HG03378 (cell line): ENCODE data around the gene CCDC59.
"Not testable (repeated sequence)": the region's sequence is repeated elsewhere in the genome, so short reads cannot be mapped to it uniquely, and the experiment has no call there.

Experiments used
- ATAC-seq: cut with Tn5 transposase; IDR thresholded peaks from one replicate; pipeline ENCODE4 v1.9.1; 2021; ENCODE audit warnings: mild to moderate bottlenecking, moderate library complexity; ENCODE audit not compliant: unreplicated experiment

The CCDC59 gene

GRCh38 chr12:82358200-82359114 is at the start of gene CCDC59, which contains the start of gene METTL25:
Gene CCDC59 (minus strand): TSS chr12:82358387. CDS start chr12:82358376, 11 bp downstream.
Gene METTL25 (plus strand): TSS chr12:82358529. CDS start chr12:82358566, 37 bp downstream.
- peak; percentile 95 for ATAC-seq

DNA sequence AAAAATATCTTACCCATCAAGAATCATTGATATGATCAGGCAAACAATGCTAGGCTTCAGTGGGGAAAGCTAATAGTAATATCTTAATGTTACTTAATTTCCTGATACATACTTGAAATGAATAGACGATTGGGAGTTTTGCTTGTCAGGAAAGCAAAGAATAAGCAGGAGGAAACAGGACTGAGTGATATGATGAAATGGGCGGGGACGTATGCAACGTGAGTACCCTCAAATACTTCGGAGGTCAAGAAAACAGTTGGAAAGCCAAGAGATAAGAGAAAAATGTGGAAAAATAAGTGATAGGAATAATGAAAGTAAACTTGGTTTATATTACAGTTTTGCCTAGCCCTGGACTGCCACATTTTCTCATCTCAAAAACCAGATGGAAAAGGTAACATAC is 49.3 kb upstream of the CCDC59 start:
- no peak for ATAC-seq

GRCh38 chr12:82406651-82407050 is 48.5 kb upstream of the CCDC59 start:
- ATAC-seq, result no peak

DNA sequence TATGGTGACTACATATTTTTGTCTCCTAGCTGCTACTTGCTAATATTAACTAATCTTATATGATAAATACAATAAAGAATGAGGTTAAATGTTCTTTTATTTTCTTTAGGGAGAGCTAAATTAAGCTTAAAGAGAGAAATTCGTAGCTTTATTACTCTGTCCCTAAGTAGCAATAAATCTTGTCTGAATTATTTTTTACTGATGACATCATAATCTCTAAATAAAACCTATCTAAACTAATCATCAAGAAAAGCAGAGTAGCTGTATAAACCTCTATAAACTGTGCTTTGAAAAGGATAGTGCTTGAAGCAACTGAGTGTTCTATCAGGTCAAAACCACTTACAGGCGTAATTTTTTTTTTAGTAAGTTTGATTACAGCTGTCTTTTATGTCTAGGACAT is 42.6 kb upstream of the CCDC59 start:
- ATAC-seq, result no peak

- no peak for ATAC-seq
Observed at GRCh38 chr12:82398879-82399278, 40.7 kb upstream of the CCDC59 start.

DNA sequence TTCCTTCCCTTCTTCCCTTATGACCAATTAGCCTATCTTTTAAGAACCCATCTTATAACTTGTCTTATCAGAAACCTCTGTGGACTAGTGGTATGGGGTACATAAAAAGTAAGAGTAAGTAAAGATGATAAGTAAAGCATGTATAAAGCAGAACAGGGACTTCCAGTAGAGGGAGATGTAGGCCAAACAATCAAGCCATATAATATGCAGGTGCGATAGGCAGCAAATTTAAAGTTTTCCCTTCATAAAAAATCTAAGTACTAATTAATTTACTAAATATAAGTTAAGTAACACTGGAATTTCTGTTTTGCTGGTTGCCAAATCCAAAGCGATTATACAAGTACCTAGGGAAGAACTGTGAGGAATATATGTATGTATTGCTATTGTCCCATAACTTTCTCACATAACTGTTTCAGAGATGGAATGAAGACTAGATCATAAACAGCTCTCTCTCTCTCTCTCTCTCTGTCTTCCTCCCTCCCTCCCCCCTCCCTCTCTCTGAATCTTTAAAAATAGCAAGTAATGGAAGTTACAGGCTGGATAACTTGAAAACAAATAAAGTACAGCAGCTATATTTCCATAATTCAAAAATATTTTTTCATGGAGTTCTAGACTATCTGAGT is 25.9 kb upstream of the CCDC59 start:
- peak; percentile 70 for ATAC-seq

DNA sequence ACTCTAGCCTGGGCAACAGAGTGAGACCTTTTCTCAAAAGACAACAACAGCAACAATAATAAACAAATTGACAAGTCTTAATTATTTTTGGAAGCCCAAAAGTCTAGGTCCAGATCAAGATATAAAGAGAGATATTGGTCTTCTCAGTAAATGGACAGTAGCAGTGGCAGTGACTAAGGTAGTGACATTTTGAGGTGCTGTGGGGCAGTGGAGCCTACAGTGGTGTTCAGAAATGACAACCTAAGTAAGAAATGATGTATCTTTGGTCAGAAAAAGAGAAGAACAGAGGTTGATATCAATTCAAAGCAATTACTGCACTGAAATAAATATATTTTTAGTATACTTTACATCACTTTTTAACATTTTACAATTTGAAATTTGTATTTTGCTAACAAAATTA is 20.8 kb upstream of the CCDC59 start:
- no peak for ATAC-seq

DNA sequence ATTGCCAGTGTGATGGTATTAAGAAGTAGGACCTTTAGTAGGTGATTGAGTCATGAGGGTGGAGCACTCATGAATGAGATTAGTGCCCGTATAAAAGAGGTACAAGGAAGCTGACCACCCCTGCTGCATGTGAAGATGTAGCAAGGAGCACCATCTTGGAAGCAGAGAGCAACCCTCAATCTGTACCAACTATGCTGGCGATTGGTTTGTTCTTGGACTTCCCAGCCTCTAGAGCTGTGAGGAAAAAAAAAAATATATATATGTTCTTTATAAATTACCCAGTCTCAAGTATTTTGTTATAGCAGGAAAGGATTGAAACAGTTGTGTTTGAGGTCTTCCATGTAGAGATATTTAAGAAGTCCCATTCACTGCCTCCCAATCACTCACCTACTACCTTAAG is 17.0 kb upstream of the CCDC59 start:
- ATAC-seq, result no peak

DNA sequence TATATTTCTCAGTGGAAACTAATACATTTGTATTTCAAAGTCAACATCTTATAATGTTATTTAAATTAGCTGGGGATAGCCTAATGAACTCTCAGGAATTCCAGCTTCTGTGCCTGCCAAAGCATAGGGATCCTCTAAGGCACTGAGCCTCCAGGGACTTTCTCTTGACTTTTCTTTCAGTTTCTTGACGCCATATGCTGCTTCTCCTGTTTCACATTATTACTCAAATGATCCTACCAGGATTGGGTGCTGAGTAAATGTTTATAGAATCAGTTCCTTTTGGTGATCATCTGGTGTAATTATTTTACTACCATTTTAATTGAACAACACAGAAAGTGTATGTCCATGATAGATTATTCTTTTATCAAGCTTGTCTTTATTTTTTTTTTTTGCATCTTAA is 8.0 kb upstream of the CCDC59 start:
- ATAC-seq, result peak; percentile 60

GRCh38 chr12:82363990-82364389 is 5.8 kb upstream of the CCDC59 start:
- ATAC-seq, result no peak

- ATAC-seq, result no peak
Observed at GRCh38 chr12:82361461-82361915, 3.3 kb upstream of the CCDC59 start.

GRCh38 chr12:82360834-82361233 is 2.6 kb upstream of the CCDC59 start:
- not testable (repeated sequence) for ATAC-seq

- peak; percentile 7 for ATAC-seq
Observed at GRCh38 chr12:82359115-82359478, 910 bp upstream of the CCDC59 start.

DNA sequence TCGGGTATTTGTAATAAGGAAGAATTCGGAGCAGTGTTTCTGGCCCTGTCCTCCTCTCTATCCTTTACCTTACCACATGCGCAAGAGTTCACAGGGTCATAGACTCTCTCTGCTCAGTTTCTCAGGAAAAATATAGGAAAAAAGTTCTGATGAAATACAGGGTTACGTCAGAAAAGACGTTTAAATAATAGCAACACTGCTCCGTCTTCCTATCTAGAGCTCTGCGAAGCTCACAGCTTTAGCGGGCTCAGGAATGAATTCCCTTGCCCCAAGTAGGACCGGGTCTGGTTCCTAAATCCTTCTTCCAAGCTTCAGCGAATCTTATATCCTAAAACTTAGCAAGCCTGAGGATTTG is 365 bp downstream of the CCDC59 start:
- no peak for ATAC-seq

DNA sequence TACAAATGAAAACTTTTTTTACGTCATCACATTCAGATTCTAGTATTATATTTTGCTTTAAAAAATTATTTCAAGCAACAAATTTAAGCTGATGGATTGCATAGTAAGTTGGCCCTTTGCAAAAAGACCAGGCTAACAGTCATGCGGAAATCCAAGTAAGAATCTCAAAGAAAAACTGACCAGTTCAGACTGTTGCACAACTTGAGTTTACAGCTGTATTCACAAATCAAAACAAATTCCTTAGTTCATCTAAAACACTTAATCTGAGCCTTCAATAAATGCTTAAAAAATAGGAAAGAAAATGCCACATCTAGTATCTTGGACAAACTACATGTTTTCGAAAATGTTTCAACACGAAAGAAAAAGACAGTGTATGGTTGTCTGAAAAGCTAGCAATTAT is 847 bp downstream of the CCDC59 start:
- ATAC-seq, result no peak

DNA sequence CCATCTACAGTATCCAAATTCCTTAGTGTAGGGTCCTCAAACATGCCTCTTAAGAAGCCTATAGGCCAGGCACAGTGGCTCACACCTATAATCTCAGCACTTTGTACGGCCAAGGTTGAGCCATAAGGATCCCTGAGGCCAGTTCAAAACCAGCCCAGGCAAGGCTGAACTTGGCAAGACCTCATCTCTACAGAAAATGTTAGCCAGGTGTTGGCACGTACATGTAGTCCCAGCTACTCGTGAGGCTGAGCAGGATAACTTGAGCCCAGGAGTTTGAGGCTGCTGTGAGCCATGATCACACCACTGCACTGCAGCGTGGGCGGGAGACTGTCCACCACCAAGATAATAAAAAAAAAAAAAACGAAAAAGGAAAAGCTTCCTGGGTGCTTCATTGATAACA is 6.8 kb downstream of the CCDC59 start:
- ATAC-seq, result no peak

GRCh38 chr12:82350161-82350560 is 8.0 kb downstream of the CCDC59 start:
- ATAC-seq, result no peak

DNA sequence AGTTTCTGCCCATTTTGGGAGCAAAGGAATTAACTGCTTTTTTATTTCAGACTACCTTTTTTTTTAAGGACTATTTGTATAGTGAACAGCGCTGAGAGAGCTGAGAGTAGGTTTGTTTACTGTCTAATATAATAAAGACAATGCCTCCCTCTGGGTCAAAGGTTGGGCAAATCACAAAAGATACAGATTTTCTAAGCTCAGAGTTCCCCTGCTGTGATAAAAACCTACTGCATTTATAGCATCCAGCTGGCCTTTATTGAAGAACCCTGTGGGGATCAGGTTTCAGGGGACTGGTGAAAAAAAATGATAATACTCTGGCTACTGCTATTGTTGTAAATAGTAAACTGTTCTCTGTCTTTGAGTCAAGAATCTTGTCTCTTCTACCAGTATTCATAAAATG is 28.7 kb downstream of the CCDC59 start:
- no peak for ATAC-seq

DNA sequence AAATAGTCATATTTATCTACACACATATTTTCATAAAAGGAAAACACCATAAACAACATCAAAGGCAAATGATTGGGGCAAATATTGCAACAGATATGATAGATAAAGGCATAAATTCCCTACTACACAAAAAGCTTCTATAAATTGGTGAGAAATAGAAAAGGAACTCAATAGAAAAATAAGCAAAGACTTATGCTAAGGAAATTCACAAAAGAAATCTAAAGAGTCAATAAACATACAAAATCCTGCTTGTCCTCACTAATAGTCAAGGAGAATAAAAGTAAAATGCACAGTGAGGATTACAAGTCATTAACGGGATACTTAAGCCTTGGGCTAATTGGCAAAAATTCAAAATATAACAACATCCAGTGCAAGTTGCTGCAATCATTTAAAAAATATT is 30.3 kb downstream of the CCDC59 start:
- no peak for ATAC-seq

DNA sequence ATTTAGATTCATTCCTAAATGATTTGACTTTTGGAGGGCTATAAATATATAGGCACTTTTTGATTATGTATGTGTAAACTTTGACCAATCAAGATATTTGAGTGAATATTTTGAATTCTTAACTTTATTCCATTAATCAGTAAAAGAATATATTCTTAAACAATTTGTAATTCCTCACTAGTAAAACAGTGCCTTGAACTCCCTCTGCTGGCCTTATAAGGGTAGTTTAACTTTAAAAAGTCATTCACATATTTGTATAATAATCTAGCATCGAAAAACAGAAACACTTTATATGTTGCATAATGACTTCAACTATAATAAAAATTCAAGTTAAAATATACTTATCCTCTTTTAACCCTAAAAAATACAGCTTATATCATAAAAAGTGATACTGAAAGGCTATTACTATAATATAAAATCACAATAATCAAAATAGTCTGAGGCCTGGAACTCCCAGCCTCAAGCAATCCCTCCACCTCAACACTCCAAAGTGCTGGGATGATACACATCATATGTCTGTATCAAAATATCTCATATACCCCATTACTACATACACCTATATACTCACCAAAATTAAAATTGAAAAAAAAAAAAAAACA is 31.2 kb downstream of the CCDC59 start:
- peak; percentile 71 for ATAC-seq

DNA sequence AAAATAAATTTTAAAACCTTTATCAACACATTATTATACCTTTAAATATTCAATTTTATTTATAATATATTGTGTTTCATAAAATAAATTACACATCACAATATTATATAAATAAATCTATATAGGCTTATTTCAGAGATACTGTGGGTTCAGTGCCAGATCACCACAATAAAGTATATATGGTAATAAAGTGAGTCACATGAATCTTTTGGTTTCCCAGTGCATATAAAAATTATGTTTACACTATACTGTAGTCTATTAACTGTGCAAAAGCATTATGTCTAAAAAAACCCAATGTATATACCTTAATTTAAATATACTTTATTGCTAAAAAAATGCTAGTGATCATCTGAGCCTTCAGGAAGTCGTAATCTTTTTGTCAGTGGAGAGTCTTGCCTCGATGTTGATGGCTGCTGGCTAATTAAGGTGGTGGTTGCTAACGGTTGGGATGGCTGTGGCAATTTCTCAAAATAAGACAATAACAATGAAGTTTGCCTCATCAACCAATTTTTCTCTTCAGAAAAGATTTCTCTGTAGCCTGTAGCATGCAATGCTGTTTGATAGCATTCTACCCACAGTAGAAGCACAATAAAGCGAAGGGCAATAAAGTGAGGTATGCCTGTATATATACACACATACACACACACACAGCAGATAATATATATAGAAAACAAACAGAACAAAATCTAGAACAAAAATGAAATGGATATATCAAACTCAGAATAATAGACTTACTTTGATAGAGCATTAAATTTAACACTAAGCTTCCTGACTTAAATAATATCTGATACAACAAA is 32.4 kb downstream of the CCDC59 start:
- no peak for ATAC-seq
